ENCODE results near the gene ITGA7. TPM values are rescaled to one million over a fixed set of nuclear protein-coding genes. Genes with fewer than 3 reads are reported as not detected.

The ITGA7 gene
- total RNA-seq, 1 donor from 2014 or later = 2.0 TPM

DNA sequence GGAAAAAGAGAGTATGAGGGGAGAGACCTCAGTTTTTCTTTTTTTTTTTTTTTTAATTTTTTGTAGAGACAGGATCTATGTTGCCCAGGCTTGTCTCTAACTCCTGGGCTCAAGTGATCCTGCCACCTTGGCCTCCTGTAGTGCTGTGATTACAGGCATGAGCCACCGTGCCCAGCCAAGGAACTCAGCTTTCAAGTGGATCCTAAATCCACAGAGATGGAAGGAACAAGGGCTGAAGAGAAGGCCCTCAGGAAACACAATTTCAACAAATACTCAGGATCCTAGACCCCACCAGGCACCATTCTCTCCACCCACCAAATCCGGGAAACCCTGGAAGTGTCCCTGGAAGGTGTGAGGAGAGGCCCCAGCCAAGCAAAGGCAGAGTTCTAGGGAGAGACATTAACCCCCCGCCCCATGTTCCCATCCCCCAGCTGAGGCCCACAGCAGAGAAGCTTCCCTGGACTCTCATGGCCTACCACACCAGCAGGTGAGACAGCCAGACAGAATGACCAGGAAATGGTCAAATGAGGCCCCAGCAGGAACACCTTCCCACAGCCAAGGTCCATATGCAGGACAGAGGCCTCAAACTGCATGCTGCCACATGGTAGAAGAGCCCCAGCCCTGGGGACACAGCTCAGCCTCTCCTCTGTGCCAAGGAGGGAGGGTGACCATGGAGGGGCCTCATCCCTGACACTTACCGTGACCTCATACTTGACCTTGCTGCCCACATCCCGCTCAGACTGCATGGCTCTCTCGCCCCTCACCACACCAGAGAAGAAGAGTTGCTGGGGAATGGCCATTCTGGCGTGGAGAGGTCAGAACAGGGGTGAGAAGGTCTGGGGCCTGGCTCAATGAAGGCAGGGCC is 14.1 kb downstream of the ITGA7 start:
- no peaks in the 10 kb centered on the region for H3K27me3 ChIP-seq (ENCODE audit: control insufficient read depth, insufficient read depth, low read length)
- DNase-seq (ENCODE audit: low read depth) = no peak
- H3K36me3 ChIP-seq (ENCODE audit: control insufficient read depth, insufficient read depth, low read length) = no peaks in the 10 kb centered on the region
- TF ChIP-seq, protein P1, sequence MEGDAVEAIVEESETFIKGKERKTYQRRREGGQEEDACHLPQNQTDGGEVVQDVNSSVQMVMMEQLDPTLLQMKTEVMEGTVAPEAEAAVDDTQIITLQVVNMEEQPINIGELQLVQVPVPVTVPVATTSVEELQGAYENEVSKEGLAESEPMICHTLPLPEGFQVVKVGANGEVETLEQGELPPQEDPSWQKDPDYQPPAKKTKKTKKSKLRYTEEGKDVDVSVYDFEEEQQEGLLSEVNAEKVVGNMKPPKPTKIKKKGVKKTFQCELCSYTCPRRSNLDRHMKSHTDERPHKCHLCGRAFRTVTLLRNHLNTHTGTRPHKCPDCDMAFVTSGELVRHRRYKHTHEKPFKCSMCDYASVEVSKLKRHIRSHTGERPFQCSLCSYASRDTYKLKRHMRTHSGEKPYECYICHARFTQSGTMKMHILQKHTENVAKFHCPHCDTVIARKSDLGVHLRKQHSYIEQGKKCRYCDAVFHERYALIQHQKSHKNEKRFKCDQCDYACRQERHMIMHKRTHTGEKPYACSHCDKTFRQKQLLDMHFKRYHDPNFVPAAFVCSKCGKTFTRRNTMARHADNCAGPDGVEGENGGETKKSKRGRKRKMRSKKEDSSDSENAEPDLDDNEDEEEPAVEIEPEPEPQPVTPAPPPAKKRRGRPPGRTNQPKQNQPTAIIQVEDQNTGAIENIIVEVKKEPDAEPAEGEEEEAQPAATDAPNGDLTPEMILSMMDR (IDR thresholded peaks at IDR 0.05; ENCODE audit: insufficient read depth, low read length, poor library complexity, severe bottlenecking) = no peak
- no peak overlapping the region for H3K4me3 ChIP-seq (ENCODE audit: low read depth, low read length)

DNA sequence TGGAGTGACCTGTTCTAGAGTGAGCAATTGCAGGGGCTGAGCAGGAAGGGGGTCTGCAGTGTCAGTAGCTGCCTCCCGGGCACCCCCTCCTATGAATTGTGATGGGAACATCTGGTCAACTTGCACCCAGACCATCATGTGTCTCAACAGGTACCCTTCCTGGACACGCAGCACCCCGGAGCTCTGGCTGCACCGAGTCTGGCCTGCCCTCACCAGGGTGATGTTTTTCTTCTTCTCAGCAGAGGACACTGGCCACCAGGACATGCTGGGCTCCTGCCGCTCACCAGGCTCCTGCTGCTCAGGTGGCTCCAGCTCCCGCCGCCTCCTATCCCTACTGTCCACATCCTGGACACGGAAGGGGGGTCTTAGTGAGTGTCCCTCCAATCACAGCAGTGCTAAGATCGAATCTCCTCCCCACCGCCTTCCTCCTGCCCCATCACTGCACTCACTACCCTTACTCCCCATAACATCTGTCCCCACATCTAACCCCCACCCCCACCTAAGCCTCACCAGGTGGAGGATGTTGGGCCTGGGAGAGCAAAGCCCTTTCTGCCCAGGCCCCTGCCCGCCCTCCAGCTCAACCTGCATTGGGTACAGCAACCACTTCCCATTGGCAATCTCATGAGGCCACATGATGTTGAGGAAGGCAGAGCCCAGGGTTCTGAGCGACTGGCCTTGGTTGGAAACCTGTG is 14.9 kb downstream of the ITGA7 start:
- Histone ChIP-seq H3K27me3 (ENCODE audit: control insufficient read depth, insufficient read depth, low read length) (no peaks in the 10 kb centered on the region), H3K36me3 (ENCODE audit: control insufficient read depth, insufficient read depth, low read length) (no peaks in the 10 kb centered on the region), H3K4me3 (ENCODE audit: low read depth, low read length) (no peak overlapping the region)
- no peak for DNase-seq (ENCODE audit: low read depth)
- TF ChIP-seq, protein P1 (IDR thresholded peaks at IDR 0.05; ENCODE audit: insufficient read depth, low read length, poor library complexity, severe bottlenecking) = no peak

DNA sequence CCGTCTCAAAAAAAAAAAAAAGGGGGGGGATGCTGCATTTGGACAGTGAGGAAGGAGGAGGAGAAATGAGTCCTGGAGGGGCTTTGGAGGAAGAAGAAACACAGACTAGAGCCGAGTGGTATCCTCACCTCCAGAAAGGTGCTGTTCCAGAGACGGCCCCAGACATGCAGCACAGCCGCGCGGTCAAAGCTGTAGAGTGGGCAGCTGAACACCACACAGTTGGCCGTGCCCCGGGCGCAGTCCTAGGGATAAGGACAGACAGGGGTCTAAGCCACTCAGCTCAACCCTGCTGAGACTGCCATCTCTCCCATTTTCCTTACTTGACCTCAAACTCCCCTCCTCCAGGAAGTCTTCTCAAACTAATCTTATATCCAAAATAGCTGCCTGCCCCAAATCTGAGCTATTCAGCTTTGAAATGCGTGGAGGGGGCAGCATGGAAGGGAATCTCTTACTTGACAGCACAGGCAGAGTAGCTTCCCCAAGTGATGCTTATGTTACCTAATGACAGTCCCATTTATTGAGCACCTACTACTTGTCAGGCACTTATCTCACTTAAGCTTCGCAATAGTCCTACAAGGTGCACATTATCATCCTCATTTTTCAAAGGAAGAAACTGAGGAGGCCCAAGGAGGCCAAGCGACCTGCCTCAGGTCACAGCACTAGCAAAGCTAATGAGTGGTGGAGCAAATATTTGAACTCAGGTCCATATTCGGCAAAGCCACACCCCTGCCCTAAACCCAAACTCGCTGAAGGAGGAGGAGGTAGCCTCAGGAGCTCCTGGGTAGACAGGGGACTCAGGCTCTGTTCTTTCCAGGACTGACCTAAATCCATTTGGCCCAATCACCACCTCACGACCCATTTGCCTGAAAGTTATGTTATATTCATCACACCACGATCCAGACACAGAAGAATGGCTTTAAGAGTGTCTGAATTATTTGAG is 18.7 kb downstream of the ITGA7 start:
- H3K27me3 ChIP-seq (ENCODE audit: control insufficient read depth, insufficient read depth, low read length) = no peaks in the 10 kb centered on the region
- H3K4me3 ChIP-seq (ENCODE audit: low read depth, low read length) = no peak overlapping the region
- no peak for DNase-seq (ENCODE audit: low read depth)
- TF ChIP-seq, protein P1 (IDR thresholded peaks at IDR 0.05; ENCODE audit: insufficient read depth, low read length, poor library complexity, severe bottlenecking) = no peak
- H3K36me3 ChIP-seq (ENCODE audit: control insufficient read depth, insufficient read depth, low read length) = no peaks in the 10 kb centered on the region

DNA sequence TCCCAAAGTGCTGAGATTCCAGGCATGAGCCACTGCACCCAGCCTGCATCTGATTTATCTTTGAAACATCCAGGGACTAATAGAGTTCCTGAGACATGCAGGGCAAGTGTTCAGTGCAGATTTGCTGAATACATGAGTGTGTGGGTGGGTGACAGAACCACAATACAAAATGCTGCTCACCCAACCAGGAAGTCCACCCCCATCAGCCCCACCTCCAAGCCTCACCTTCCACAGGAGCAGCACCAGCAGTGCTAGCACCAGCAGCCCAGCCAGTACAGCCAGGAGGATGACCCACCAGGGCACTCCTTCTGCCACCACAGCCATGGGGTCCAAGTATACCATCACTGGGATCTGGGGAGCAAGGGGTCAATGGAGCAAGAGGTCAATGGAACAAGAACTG is 20.0 kb downstream of the ITGA7 start:
- TF ChIP-seq, protein P1 (IDR thresholded peaks at IDR 0.05; ENCODE audit: insufficient read depth, low read length, poor library complexity, severe bottlenecking) = no peak
- DNase-seq (ENCODE audit: low read depth) = no peak
- no peak overlapping the region for H3K4me3 ChIP-seq (ENCODE audit: low read depth, low read length)
- H3K27me3 ChIP-seq (ENCODE audit: control insufficient read depth, insufficient read depth, low read length) = no peaks in the 10 kb centered on the region
- H3K36me3 ChIP-seq (ENCODE audit: control insufficient read depth, insufficient read depth, low read length) = no peaks in the 10 kb centered on the region

DNA sequence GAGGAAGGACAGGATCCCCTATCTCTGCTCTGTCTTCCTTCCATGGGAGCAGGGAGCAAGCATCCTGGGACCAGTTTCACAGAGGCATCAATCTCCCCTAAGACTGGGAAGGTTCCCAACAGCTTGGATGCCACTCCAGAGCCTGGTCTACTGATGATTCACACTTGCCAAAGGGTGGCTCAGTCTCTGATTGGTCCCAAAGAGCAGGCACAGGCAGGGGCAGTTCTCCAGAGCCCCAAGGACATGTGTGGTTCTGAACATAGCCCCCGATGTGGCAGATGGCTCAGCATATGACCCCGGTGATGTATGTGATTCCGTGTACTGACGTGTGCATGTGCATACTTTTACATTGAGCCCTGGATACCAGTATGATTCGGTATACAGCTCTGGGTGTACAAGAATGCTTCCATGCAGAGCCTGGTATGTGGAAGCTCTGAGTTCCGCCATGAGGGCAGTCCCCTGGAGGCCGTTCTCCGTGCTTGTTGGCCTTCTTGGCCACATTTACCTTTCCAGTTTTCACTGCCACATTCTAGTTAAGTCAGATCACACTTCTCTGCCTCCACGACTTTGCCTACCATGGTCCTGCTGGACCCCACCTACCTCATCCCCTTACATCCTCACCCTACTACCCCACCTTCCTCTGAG is 21.2 kb downstream of the ITGA7 start:
- Histone ChIP-seq H3K36me3 (ENCODE audit: control insufficient read depth, insufficient read depth, low read length) (no peaks in the 10 kb centered on the region), H3K4me3 (ENCODE audit: low read depth, low read length) (no peak overlapping the region), H3K27me3 (ENCODE audit: control insufficient read depth, insufficient read depth, low read length) (no peaks in the 10 kb centered on the region)
- DNase-seq (ENCODE audit: low read depth) = no peak
- TF ChIP-seq, protein P1 (IDR thresholded peaks at IDR 0.05; ENCODE audit: insufficient read depth, low read length, poor library complexity, severe bottlenecking) = no peak
